Measurements from ENCODE around the gene RACGAP1. TPM values are rescaled to one million over a fixed set of nuclear protein-coding genes. Genes with fewer than 3 reads are reported as not detected.

Gene RACGAP1
- total and polyA plus RNA-seq, 2 of the 8 experiments (the other 6 are each of a cell fraction or from before 2014, with no cell fraction given), result 18.0 to 66.3 TPM

DNA sequence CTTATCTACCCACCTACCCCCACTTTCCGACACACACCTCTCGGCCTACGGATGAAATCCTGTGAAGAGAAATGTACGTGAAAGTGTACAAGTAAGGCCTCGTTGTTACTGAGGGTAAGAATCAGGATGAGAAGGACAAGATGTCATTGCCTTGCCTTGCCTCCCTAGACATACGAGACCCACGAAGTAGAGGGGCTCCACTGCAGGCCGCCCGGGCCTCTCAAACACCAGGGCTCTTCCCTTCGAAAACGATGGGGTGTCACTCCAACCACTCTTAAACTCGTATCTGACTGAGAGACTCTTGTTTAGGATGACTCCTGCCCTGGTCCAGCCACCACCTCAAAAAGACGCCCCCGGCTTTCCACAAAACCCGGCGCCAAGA is 498 bp downstream of the RACGAP1 start:
- Histone ChIP-seq H3K27me3 (replicated peaks in 1 of 4; ENCODE audit: control insufficient read depth in 3 of 4, extremely low read depth in 1 of 4, insufficient read depth in 3 of 4, low read length in 3 of 4) (no peaks in the 10 kb centered on the region), H3K4me3 (ENCODE audit: extremely low read depth in 1 of 4, insufficient read depth in 2 of 4, low read depth in 3 of 4, low read length in 4 of 4) (peak overlapping the region; percentile 81 to 86 (median 82)), H2AFZ (ENCODE audit: low read length) (no peak overlapping the region), H3K9ac (replicated peaks in 1 of 4; ENCODE audit: extremely low read depth in 1 of 4, low read depth in 3 of 4, low read length in 3 of 4) (peak overlapping the region in 3 of 4 experiments; percentile 34 to 70 (median 65); a peak in 5 of 7 replicates), H3K36me3 (ENCODE audit: control insufficient read depth in 2 of 4, insufficient read depth in 4 of 4, low read length in 3 of 4) (no peaks in the 10 kb centered on the region), H4K91ac (replicated peaks; ENCODE audit: insufficient read length, low read length) (no peak overlapping the region), H2BK15ac (ENCODE audit: low read length) (no peak overlapping the region), H3K14ac (ENCODE audit: insufficient read length) (no peak overlapping the region), H4K8ac (ENCODE audit: extremely low read depth, insufficient read depth, low read length) (no peak overlapping the region), H2BK5ac (ENCODE audit: low read depth, low read length) (0 out of 2 replicates have a peak overlapping the region, but pooled peaks have one; percentile 22), H2BK120ac (replicated peaks; ENCODE audit: low read depth, low read length) (no peak overlapping the region), H3K23me2 (ENCODE audit: low read depth, low read length) (no peaks in the 10 kb centered on the region; the same call in none of the 2 replicates), H4K5ac (ENCODE audit: insufficient read length, low read depth, low read length) (no peak overlapping the region), H3K18ac (ENCODE audit: extremely low read depth, low read length) (no peak overlapping the region; the same call in 1 of the 2 replicates), H3K27ac (ENCODE audit: low read depth, low read length) (no peak overlapping the region), H4K20me1 (replicated peaks in 1 of 2; ENCODE audit: control insufficient read depth in 1 of 2, insufficient read depth in 2 of 2, low read length in 2 of 2) (peaks cover 0 to 1% of the 10 kb centered on the region in 2 experiments), H3K9me3 (ENCODE audit: insufficient read depth in 2 of 2, low read depth in 1 of 2, low read length in 1 of 2) (no peaks in the 10 kb centered on the region), H3K4me2 (ENCODE audit: insufficient read depth in 1 of 2, low read depth in 2 of 2, low read length in 2 of 2) (peak overlapping the region; percentile 88 to 89), H3K79me1 (ENCODE audit: low read depth, low read length) (peaks cover 2% of the 10 kb centered on the region; the same call in 1 of the 2 replicates), H3K79me2 (ENCODE audit: control insufficient read depth in 1 of 2, insufficient read depth in 2 of 2, low read length in 2 of 2) (peaks cover 0 to 48% of the 10 kb centered on the region in 2 experiments; a peak in 3 of 4 replicates), H2AK5ac (ENCODE audit: low read depth, low read length) (no peak overlapping the region), H2BK20ac (ENCODE audit: low read length) (no peak overlapping the region), H3K4me1 (replicated peaks in 1 of 4; ENCODE audit: control insufficient read depth in 3 of 4, insufficient read depth in 4 of 4, low read length in 3 of 4) (no peaks in the 10 kb centered on the region), H3K4ac (replicated peaks; ENCODE audit: insufficient read length, low read depth, low read length) (no peak overlapping the region), H3K56ac (replicated peaks; ENCODE audit: insufficient read length, low read depth, low read length) (no peak overlapping the region), H3K23ac (ENCODE audit: insufficient read length) (no peak overlapping the region), H2BK12ac (ENCODE audit: low read depth, low read length) (no peak overlapping the region)
- 9% methylated on average over 16 of the region's 16 CpGs; no CpG with 5 or more reads in 1 of the 2 experiments for WGBS, 2 experiments (ENCODE audit: extremely low coverage in 1 of 2, insufficient coverage in 1 of 2, insufficient read length in 1 of 2, insufficient replicate concordance in 2 of 2, low coverage in 1 of 2, low lambda C conversion rate in 2 of 2, missing lambda C conversion rate in 1 of 2)
- ChIA-PET CTCF (ENCODE audit: partially characterized antibody) (interaction anchor here (0.7 to 3.7 kb wide), 8 partner anchors 9 to 645 kb away, joined by 3 to 18 read pairs (median 4); no protein-coding TSS in a partner anchor), POLR2A (ENCODE audit: partially characterized antibody) (interaction anchor here (0.7 to 1.4 kb wide), 5 partner anchors 25 to 283 kb away, joined by 3 to 4 read pairs (median 3); partner anchors contain the start of gene TMBIM6)
- no peak for TF ChIP-seq SP1 (IDR thresholded peaks at IDR 0.05; ENCODE audit: low read depth, low read length)
- TF ChIP-seq EP300 (IDR thresholded peaks at IDR 0.05; ENCODE audit: borderline replicate concordance in 1 of 2, low read depth in 2 of 2, low read length in 2 of 2), result no peak
- DNase-seq (ENCODE audit: low read depth in 1 of 2, low spot score in 2 of 2) (no peak), FAIRE-seq (no peak)
